Measurements from ENCODE around the gene PRR11.
"Not testable (repeated sequence)": the region's sequence is repeated elsewhere in the genome, so short reads cannot be mapped to it uniquely, and the experiment has no call there.

PRR11 gene

DNA sequence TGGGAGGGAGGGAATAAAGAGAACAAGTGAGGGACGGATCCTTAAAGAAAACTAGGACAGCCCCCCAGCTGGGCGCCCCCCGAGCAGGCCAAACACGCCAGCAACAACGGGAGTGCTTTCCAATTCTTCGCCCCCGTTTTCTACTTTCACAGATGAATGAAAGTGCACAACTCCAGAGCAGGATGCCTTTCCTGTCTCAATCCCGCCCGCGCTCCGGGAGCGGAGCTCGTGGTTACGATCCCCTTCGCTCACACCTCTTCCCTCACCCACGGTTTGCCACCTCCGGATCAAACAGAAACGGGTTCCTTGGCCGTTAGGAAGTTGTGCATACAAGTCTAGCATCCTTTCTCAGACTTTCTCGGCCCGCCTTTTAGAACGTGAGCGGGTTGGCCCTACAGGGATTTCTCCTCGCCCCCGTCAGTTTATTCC is 1.2 kb upstream of the PRR11 start:
- DNase-seq (ENCODE audit: low read depth) = peak; percentile 73
- Histone ChIP-seq H3K4me3 (ENCODE audit: low read length) (peak overlapping the region; percentile 95), H3K4me1 (ENCODE audit: control insufficient read depth, insufficient read depth, low read length) (peaks cover 6% of the 10 kb centered on the region), H3K36me3 (ENCODE audit: control insufficient read depth, insufficient read depth, low read length, severe bottlenecking) (no peaks in the 10 kb centered on the region), H3K9me3 (ENCODE audit: control insufficient read depth, low read length) (no peaks in the 10 kb centered on the region), H3K9ac (ENCODE audit: low read length) (peak overlapping the region; percentile 86), H3K27me3 (replicated peaks; ENCODE audit: control insufficient read depth, insufficient read depth, low read length) (no peaks in the 10 kb centered on the region)

GRCh38 chr17:59154721-59155438 is 666 bp upstream of the PRR11 start, which contains the start of gene SKA2:
Gene SKA2, minus strand, starts transcription at chr17:59155186. Its CDS starts 23 bp downstream, at chr17:59155163.
- DNase-seq (ENCODE audit: low read depth) = peak; percentile 99
- Histone ChIP-seq H3K9ac (ENCODE audit: low read length) (peak within 1 kb of the TSS; percentile 86), H3K9me3 (ENCODE audit: control insufficient read depth, low read length) (no peaks in the 10 kb centered on the region), H3K36me3 (ENCODE audit: control insufficient read depth, insufficient read depth, low read length, severe bottlenecking) (no peaks in the 10 kb centered on the region), H3K27me3 (replicated peaks; ENCODE audit: control insufficient read depth, insufficient read depth, low read length) (no peaks in the 10 kb centered on the region), H3K4me1 (ENCODE audit: control insufficient read depth, insufficient read depth, low read length) (peaks cover 6% of the 10 kb centered on the region), H3K4me3 (ENCODE audit: low read length) (peak within 1 kb of the TSS; percentile 95)

GRCh38 chr17:59160157-59161025 is 4.8 kb downstream of the PRR11 start:
- peaks cover 6% of the 10 kb centered on the region for H3K4me1 ChIP-seq (ENCODE audit: control insufficient read depth, insufficient read depth, low read length)
- H3K9ac ChIP-seq (ENCODE audit: low read length) = no peak overlapping the region
- no peaks in the 10 kb centered on the region for H3K9me3 ChIP-seq (ENCODE audit: control insufficient read depth, low read length)
- DNase-seq (ENCODE audit: low read depth) = no peak
- H3K36me3 ChIP-seq (ENCODE audit: control insufficient read depth, insufficient read depth, low read length, severe bottlenecking) = no peaks in the 10 kb centered on the region
- no peaks in the 10 kb centered on the region for H3K27me3 ChIP-seq (replicated peaks; ENCODE audit: control insufficient read depth, insufficient read depth, low read length)
- peak overlapping the region; percentile 54 for H3K4me3 ChIP-seq (ENCODE audit: low read length)

GRCh38 chr17:59161477-59161876 is 5.9 kb downstream of the PRR11 start:
- no peak for DNase-seq (ENCODE audit: low read depth)
- no peak overlapping the region for H3K9ac ChIP-seq (ENCODE audit: low read length)
- H3K27me3 ChIP-seq (replicated peaks; ENCODE audit: control insufficient read depth, insufficient read depth, low read length) = no peaks in the 10 kb centered on the region
- no peaks in the 10 kb centered on the region for H3K9me3 ChIP-seq (ENCODE audit: control insufficient read depth, low read length)
- no peaks in the 10 kb centered on the region for H3K36me3 ChIP-seq (ENCODE audit: control insufficient read depth, insufficient read depth, low read length, severe bottlenecking)
- H3K4me3 ChIP-seq (ENCODE audit: low read length) = no peak overlapping the region
- no peaks in the 10 kb centered on the region for H3K4me1 ChIP-seq (ENCODE audit: control insufficient read depth, insufficient read depth, low read length)

GRCh38 chr17:59165933-59166342 is 10.4 kb downstream of the PRR11 start:
- H3K36me3 ChIP-seq (ENCODE audit: control insufficient read depth, insufficient read depth, low read length, severe bottlenecking) = no peaks in the 10 kb centered on the region
- no peaks in the 10 kb centered on the region for H3K9me3 ChIP-seq (ENCODE audit: control insufficient read depth, low read length)
- no peaks in the 10 kb centered on the region for H3K4me1 ChIP-seq (ENCODE audit: control insufficient read depth, insufficient read depth, low read length)
- peak; percentile 47 for DNase-seq (ENCODE audit: low read depth)
- no peak overlapping the region for H3K4me3 ChIP-seq (ENCODE audit: low read length)
- no peak overlapping the region for H3K9ac ChIP-seq (ENCODE audit: low read length)
- H3K27me3 ChIP-seq (replicated peaks; ENCODE audit: control insufficient read depth, insufficient read depth, low read length) = no peaks in the 10 kb centered on the region

- Histone ChIP-seq H3K27me3 (replicated peaks; ENCODE audit: control insufficient read depth, insufficient read depth, low read length) (no peaks in the 10 kb centered on the region), H3K4me3 (ENCODE audit: low read length) (no peak overlapping the region), H3K9ac (ENCODE audit: low read length) (no peak overlapping the region), H3K9me3 (ENCODE audit: control insufficient read depth, low read length) (no peaks in the 10 kb centered on the region), H3K36me3 (ENCODE audit: control insufficient read depth, insufficient read depth, low read length, severe bottlenecking) (no peaks in the 10 kb centered on the region), H3K4me1 (ENCODE audit: control insufficient read depth, insufficient read depth, low read length) (no peaks in the 10 kb centered on the region)
- no peak for DNase-seq (ENCODE audit: low read depth)
Observed at GRCh38 chr17:59167571-59168001, 12.0 kb downstream of the PRR11 start.

GRCh38 chr17:59172436-59173004 is 17.0 kb downstream of the PRR11 start:
- no peaks in the 10 kb centered on the region for H3K4me1 ChIP-seq (ENCODE audit: control insufficient read depth, insufficient read depth, low read length)
- H3K4me3 ChIP-seq (ENCODE audit: low read length) = no peak overlapping the region
- no peaks in the 10 kb centered on the region for H3K36me3 ChIP-seq (ENCODE audit: control insufficient read depth, insufficient read depth, low read length, severe bottlenecking)
- H3K27me3 ChIP-seq (replicated peaks; ENCODE audit: control insufficient read depth, insufficient read depth, low read length) = no peaks in the 10 kb centered on the region
- no peaks in the 10 kb centered on the region for H3K9me3 ChIP-seq (ENCODE audit: control insufficient read depth, low read length)
- no peak for DNase-seq (ENCODE audit: low read depth)
- no peak overlapping the region for H3K9ac ChIP-seq (ENCODE audit: low read length)

GRCh38 chr17:59174671-59175070 is 19.1 kb downstream of the PRR11 start:
- Histone ChIP-seq H3K4me3 (ENCODE audit: low read length) (no peak overlapping the region), H3K4me1 (ENCODE audit: control insufficient read depth, insufficient read depth, low read length) (no peaks in the 10 kb centered on the region), H3K36me3 (ENCODE audit: control insufficient read depth, insufficient read depth, low read length, severe bottlenecking) (no peaks in the 10 kb centered on the region), H3K9me3 (ENCODE audit: control insufficient read depth, low read length) (no peaks in the 10 kb centered on the region), H3K27me3 (replicated peaks; ENCODE audit: control insufficient read depth, insufficient read depth, low read length) (no peaks in the 10 kb centered on the region), H3K9ac (ENCODE audit: low read length) (no peak overlapping the region)
- DNase-seq (ENCODE audit: low read depth) = no peak

DNA sequence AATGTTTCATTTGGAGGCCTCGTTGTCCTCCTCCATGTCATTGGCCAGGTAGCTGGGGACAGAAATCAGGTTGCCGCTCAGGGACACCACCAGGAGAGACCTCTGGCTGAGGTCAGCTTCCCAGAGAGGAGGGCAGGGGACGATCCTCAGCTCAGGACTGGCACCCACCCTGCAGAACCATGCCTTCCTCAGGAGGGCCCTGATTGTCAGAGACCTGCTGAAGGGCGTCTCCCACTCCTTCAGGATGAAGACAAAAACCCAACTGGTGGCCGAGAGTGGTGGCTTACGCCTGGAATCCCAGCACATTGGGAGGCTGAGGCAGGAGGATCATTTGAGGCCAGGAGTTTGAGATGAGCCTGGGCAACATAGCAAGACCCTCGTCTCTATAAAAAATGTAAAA is 19.5 kb downstream of the PRR11 start:
- H3K9me3 ChIP-seq (ENCODE audit: control insufficient read depth, low read length) = no peaks in the 10 kb centered on the region
- DNase-seq (ENCODE audit: low read depth) = no peak
- no peaks in the 10 kb centered on the region for H3K36me3 ChIP-seq (ENCODE audit: control insufficient read depth, insufficient read depth, low read length, severe bottlenecking)
- H3K4me3 ChIP-seq (ENCODE audit: low read length) = no peak overlapping the region
- no peaks in the 10 kb centered on the region for H3K4me1 ChIP-seq (ENCODE audit: control insufficient read depth, insufficient read depth, low read length)
- H3K27me3 ChIP-seq (replicated peaks; ENCODE audit: control insufficient read depth, insufficient read depth, low read length) = no peaks in the 10 kb centered on the region
- H3K9ac ChIP-seq (ENCODE audit: low read length) = no peak overlapping the region

GRCh38 chr17:59178266-59178985 is 22.9 kb downstream of the PRR11 start:
- Histone ChIP-seq H3K27me3 (replicated peaks; ENCODE audit: control insufficient read depth, insufficient read depth, low read length) (no peaks in the 10 kb centered on the region), H3K9me3 (ENCODE audit: control insufficient read depth, low read length) (no peaks in the 10 kb centered on the region), H3K4me3 (ENCODE audit: low read length) (no peak overlapping the region), H3K9ac (ENCODE audit: low read length) (no peak overlapping the region), H3K4me1 (ENCODE audit: control insufficient read depth, insufficient read depth, low read length) (no peaks in the 10 kb centered on the region), H3K36me3 (ENCODE audit: control insufficient read depth, insufficient read depth, low read length, severe bottlenecking) (no peaks in the 10 kb centered on the region)
- no peak for DNase-seq (ENCODE audit: low read depth)

DNA sequence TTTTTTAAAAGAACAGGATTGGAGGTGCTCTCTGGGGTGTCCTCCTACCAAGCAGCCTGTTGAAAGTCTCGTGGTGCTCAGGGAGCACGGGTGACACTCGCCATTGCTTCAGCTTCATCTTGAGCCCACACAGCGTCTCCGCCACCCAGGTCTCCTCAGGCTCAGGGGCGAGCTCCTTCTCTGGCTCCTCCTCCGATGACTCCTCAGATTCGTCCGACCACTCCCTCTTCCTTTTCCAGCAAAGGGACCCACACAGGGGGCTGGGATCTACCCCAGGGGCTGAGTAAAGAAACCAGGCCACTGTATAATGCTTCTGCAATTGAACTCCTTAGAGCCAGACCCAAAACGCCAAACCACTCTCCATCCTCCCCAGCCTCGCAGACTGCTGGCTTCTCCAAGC is 24.1 kb downstream of the PRR11 start:
- not testable (repeated sequence) for H3K4me3 ChIP-seq (ENCODE audit: low read length)

More for the DNA sequence above, 24.1 kb downstream of the PRR11 start:
- not testable (repeated sequence) for H3K36me3 ChIP-seq (ENCODE audit: control insufficient read depth, insufficient read depth, low read length, severe bottlenecking); H3K9ac ChIP-seq (ENCODE audit: low read length); H3K9me3 ChIP-seq (ENCODE audit: control insufficient read depth, low read length); H3K4me1 ChIP-seq (ENCODE audit: control insufficient read depth, insufficient read depth, low read length); H3K27me3 ChIP-seq (replicated peaks; ENCODE audit: control insufficient read depth, insufficient read depth, low read length); DNase-seq (ENCODE audit: low read depth)

Data from adipocyte (in vitro differentiated cells).